Forelimb muscle (tissue), 1 donor: Measurements from ENCODE around the gene PTBP3. TPM values are rescaled to one million over a fixed set of nuclear protein-coding genes. Genes with fewer than 3 reads are reported as not detected.
A peak's percentile ranks its signal among the peaks of the same experiment; 100 is the strongest.
"Not testable (repeated sequence)": the region's sequence is repeated elsewhere in the genome, so short reads cannot be mapped to it uniquely, and the experiment has no call there.

Experiments
- DNase-seq: peaks from one replicate; pipeline ENCODE4 v3.0.0-alpha.2; 2013; ENCODE audit warnings: low read depth
- polyA plus RNA-seq: library from polyadenylated mRNA; unstranded; fragments of 120-200 nt; gene quantifications from one replicate; pipeline ENCODE4 v1.2.1, GENCODE V29; 2013; ENCODE audit not compliant: insufficient read length

The PTBP3 gene
- 14.6 TPM for polyA plus RNA-seq

- no peak for DNase-seq
These were observed at the start of gene PTBP3 for GRCh38 chr9:112332977-112333638. Gene PTBP3 (minus strand): TSS chr9:112333619. CDS start chr9:112297865, 35,754 bp downstream.

- no peak for DNase-seq
These were observed 49.3 kb upstream of the PTBP3 start for GRCh38 chr9:112382501-112383364.

- DNase-seq, result no peak
These were observed 48.6 kb upstream of the PTBP3 start for GRCh38 chr9:112382066-112382465.

GRCh38 chr9:112380825-112381221 is 47.4 kb upstream of the PTBP3 start:
- no peak for DNase-seq

GRCh38 chr9:112380102-112380824 is 46.8 kb upstream of the PTBP3 start, which contains the start of gene HSDL2:
Gene HSDL2 (plus strand): TSS chr9:112380108. CDS start chr9:112380164, 56 bp downstream.
- DNase-seq, result no peak

- peak; percentile 93 for DNase-seq
These were observed 46.0 kb upstream of the PTBP3 start for GRCh38 chr9:112379177-112380101.

GRCh38 chr9:112378328-112379176 is 45.1 kb upstream of the PTBP3 start:
- DNase-seq, result no peak

GRCh38 chr9:112377684-112378327 is 44.4 kb upstream of the PTBP3 start:
- DNase-seq, result no peak

- DNase-seq, result no peak
These were observed 43.7 kb upstream of the PTBP3 start for GRCh38 chr9:112377087-112377486.

- no peak for DNase-seq
These were observed 41.9 kb upstream of the PTBP3 start for GRCh38 chr9:112375361-112375760.

GRCh38 chr9:112374232-112374631 is 40.8 kb upstream of the PTBP3 start:
- not testable (repeated sequence) for DNase-seq

GRCh38 chr9:112373666-112374065 is 40.2 kb upstream of the PTBP3 start:
- not testable (repeated sequence) for DNase-seq

GRCh38 chr9:112371060-112371459 is 37.6 kb upstream of the PTBP3 start:
- no peak for DNase-seq

GRCh38 chr9:112369817-112370216 is 36.4 kb upstream of the PTBP3 start:
- DNase-seq, result no peak

GRCh38 chr9:112367465-112367864 is 34.0 kb upstream of the PTBP3 start:
- DNase-seq, result no peak

- no peak for DNase-seq
These were observed 33.2 kb upstream of the PTBP3 start for GRCh38 chr9:112366591-112366990.

- not testable (repeated sequence) for DNase-seq
These were observed 31.8 kb upstream of the PTBP3 start for GRCh38 chr9:112365257-112365656.

GRCh38 chr9:112364761-112365160 is 31.3 kb upstream of the PTBP3 start:
- DNase-seq, result no peak

GRCh38 chr9:112361601-112362000 is 28.2 kb upstream of the PTBP3 start:
- DNase-seq, result peak; percentile 39
